Measurements from ENCODE around the gene MIPOL1. TPM values are rescaled to one million over a fixed set of nuclear protein-coding genes. Genes with fewer than 3 reads are reported as not detected.
"Not testable (repeated sequence)": the region's sequence is repeated elsewhere in the genome, so short reads cannot be mapped to it uniquely, and the experiment has no call there.

The MIPOL1 gene
- total RNA-seq, 2 experiments from 2014 or later = not detected

GRCh38 chr14:37179896-37180502 is 17.7 kb upstream of the MIPOL1 start:
- ChIA-PET POLR2A (interaction anchor here (0.7 kb wide), 1 partner anchor 1612 kb away, joined by 3 read pairs; no protein-coding TSS in a partner anchor), CTCF (ENCODE audit: unreplicated experiment) (no interaction called here)
- intact Hi-C loops (cut with micrococcal nuclease; ENCODE audit: unreplicated experiment) = no loop called here
- no peak for DNase-seq (ENCODE audit: low spot score)
- Histone ChIP-seq H3K36me3 (ENCODE audit: insufficient read depth, low read length) (no peaks in the 10 kb centered on the region), H3K4me1 (ENCODE audit: insufficient read depth, low read length, poor library complexity, severe bottlenecking) (no peaks in the 10 kb centered on the region), H3K79me2 (ENCODE audit: insufficient read depth, low read depth, low read length) (no peaks in the 10 kb centered on the region), H3K27ac (ENCODE audit: low read depth, low read length, poor library complexity, severe bottlenecking) (no peak overlapping the region), H4K20me1 (ENCODE audit: insufficient read depth, low read length) (no peaks in the 10 kb centered on the region), H3K9me3 (ENCODE audit: low read length) (no peaks in the 10 kb centered on the region), H3K9me2 (ENCODE audit: insufficient read depth, low read length) (no peaks in the 10 kb centered on the region), H3K4me2 (ENCODE audit: low read length) (no peak overlapping the region), H3K4me3 (ENCODE audit: low read depth, low read length, poor library complexity, severe bottlenecking) (no peak overlapping the region), H2AFZ (ENCODE audit: low read length) (no peak overlapping the region)
- BruUV-seq (replicated peaks) = no TSS peak
- no peak for TF ChIP-seq EZH2phosphoT487 (IDR thresholded peaks at IDR 0.05; ENCODE audit: borderline replicate concordance, low read depth, low read length)
- TF ChIP-seq, protein P1, sequence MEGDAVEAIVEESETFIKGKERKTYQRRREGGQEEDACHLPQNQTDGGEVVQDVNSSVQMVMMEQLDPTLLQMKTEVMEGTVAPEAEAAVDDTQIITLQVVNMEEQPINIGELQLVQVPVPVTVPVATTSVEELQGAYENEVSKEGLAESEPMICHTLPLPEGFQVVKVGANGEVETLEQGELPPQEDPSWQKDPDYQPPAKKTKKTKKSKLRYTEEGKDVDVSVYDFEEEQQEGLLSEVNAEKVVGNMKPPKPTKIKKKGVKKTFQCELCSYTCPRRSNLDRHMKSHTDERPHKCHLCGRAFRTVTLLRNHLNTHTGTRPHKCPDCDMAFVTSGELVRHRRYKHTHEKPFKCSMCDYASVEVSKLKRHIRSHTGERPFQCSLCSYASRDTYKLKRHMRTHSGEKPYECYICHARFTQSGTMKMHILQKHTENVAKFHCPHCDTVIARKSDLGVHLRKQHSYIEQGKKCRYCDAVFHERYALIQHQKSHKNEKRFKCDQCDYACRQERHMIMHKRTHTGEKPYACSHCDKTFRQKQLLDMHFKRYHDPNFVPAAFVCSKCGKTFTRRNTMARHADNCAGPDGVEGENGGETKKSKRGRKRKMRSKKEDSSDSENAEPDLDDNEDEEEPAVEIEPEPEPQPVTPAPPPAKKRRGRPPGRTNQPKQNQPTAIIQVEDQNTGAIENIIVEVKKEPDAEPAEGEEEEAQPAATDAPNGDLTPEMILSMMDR (conservative IDR thresholded peaks at IDR 0.05; ENCODE audit: low read length) = no peak

- H3K9me3 ChIP-seq (ENCODE audit: low read length); H3K79me2 ChIP-seq (ENCODE audit: insufficient read depth, low read depth, low read length); H3K4me2 ChIP-seq (ENCODE audit: low read length); H3K4me1 ChIP-seq (ENCODE audit: insufficient read depth, low read length, poor library complexity, severe bottlenecking); H4K20me1 ChIP-seq (ENCODE audit: insufficient read depth, low read length); CTCF ChIA-PET (ENCODE audit: unreplicated experiment); H3K9me2 ChIP-seq (ENCODE audit: insufficient read depth, low read length); DNase-seq (ENCODE audit: low spot score); H2AFZ ChIP-seq (ENCODE audit: low read length); intact Hi-C loops (cut with micrococcal nuclease; ENCODE audit: unreplicated experiment); H3K4me3 ChIP-seq (ENCODE audit: low read depth, low read length, poor library complexity, severe bottlenecking); H3K36me3 ChIP-seq (ENCODE audit: insufficient read depth, low read length); BruUV-seq (replicated peaks); H3K27ac ChIP-seq (ENCODE audit: low read depth, low read length, poor library complexity, severe bottlenecking): not testable (repeated sequence)
- POLR2A ChIA-PET = interaction anchor here (0.7 kb wide), 1 partner anchor 1611 kb away, joined by 3 read pairs; no protein-coding TSS in a partner anchor
Measured at GRCh38 chr14:37180886-37181285, 16.9 kb upstream of the MIPOL1 start.

- H3K27ac ChIP-seq (ENCODE audit: low read depth, low read length, poor library complexity, severe bottlenecking) = no peak overlapping the region
- intact Hi-C loops (cut with micrococcal nuclease; ENCODE audit: unreplicated experiment) = no loop called here
- TF ChIP-seq EZH2phosphoT487 (IDR thresholded peaks at IDR 0.05; ENCODE audit: borderline replicate concordance, low read depth, low read length) = no peak
- TF ChIP-seq, protein P1 (conservative IDR thresholded peaks at IDR 0.05; ENCODE audit: low read length) = no peak
- no peak for DNase-seq (ENCODE audit: low spot score)
- no peaks in the 10 kb centered on the region for H3K79me2 ChIP-seq (ENCODE audit: insufficient read depth, low read depth, low read length)
- no peaks in the 10 kb centered on the region for H3K9me2 ChIP-seq (ENCODE audit: insufficient read depth, low read length)
- no peaks in the 10 kb centered on the region for H3K4me1 ChIP-seq (ENCODE audit: insufficient read depth, low read length, poor library complexity, severe bottlenecking)
- no TSS peak for BruUV-seq (replicated peaks)
- no peaks in the 10 kb centered on the region for H3K36me3 ChIP-seq (ENCODE audit: insufficient read depth, low read length)
- H2AFZ ChIP-seq (ENCODE audit: low read length) = no peak overlapping the region
- ChIA-PET POLR2A (no interaction called here), CTCF (ENCODE audit: unreplicated experiment) (no interaction called here)
- H3K9me3 ChIP-seq (ENCODE audit: low read length) = no peaks in the 10 kb centered on the region
- no peak overlapping the region for H3K4me3 ChIP-seq (ENCODE audit: low read depth, low read length, poor library complexity, severe bottlenecking)
- no peak overlapping the region for H3K4me2 ChIP-seq (ENCODE audit: low read length)
- no peaks in the 10 kb centered on the region for H4K20me1 ChIP-seq (ENCODE audit: insufficient read depth, low read length)
Measured at GRCh38 chr14:37181441-37181840, 16.3 kb upstream of the MIPOL1 start.

- H3K27ac ChIP-seq (ENCODE audit: low read depth, low read length, poor library complexity, severe bottlenecking); H3K4me3 ChIP-seq (ENCODE audit: low read depth, low read length, poor library complexity, severe bottlenecking); H4K20me1 ChIP-seq (ENCODE audit: insufficient read depth, low read length); H3K9me2 ChIP-seq (ENCODE audit: insufficient read depth, low read length); H2AFZ ChIP-seq (ENCODE audit: low read length); H3K4me2 ChIP-seq (ENCODE audit: low read length); DNase-seq (ENCODE audit: low spot score); BruUV-seq (replicated peaks); H3K9me3 ChIP-seq (ENCODE audit: low read length); POLR2A ChIA-PET; H3K4me1 ChIP-seq (ENCODE audit: insufficient read depth, low read length, poor library complexity, severe bottlenecking); CTCF ChIA-PET (ENCODE audit: unreplicated experiment); intact Hi-C loops (cut with micrococcal nuclease; ENCODE audit: unreplicated experiment); H3K36me3 ChIP-seq (ENCODE audit: insufficient read depth, low read length); H3K79me2 ChIP-seq (ENCODE audit: insufficient read depth, low read depth, low read length): not testable (repeated sequence)
Measured at GRCh38 chr14:37184520-37184919, 13.2 kb upstream of the MIPOL1 start.
